Stimulated activated CD4-positive, alpha-beta T cell treated with anti-CD3 and anti-CD28 coated beads, Interleukin-4, amount 100 ng/mL, for 24 hours (primary cell): ENCODE data around the gene PHF3.
"Not testable (repeated sequence)": the region's sequence is repeated elsewhere in the genome, so short reads cannot be mapped to it uniquely, and the experiment has no call there.

ENCODE experiments used
- DNase-seq: peaks from one replicate; pipeline ENCODE4 v3.0.0-alpha.2; 2020

Gene PHF3

GRCh38 chr6:63709148-63709547 is 73.5 kb downstream of the PHF3 start:
- no peak for DNase-seq

GRCh38 chr6:63713332-63713731 is 77.7 kb downstream of the PHF3 start:
- no peak for DNase-seq

GRCh38 chr6:63714091-63714490 is 78.5 kb downstream of the PHF3 start:
- DNase-seq: no peak

GRCh38 chr6:63716169-63716568 is 80.6 kb downstream of the PHF3 start:
- no peak for DNase-seq

- no peak for DNase-seq
Observed at GRCh38 chr6:63721181-63721580, 85.6 kb downstream of the PHF3 start.

GRCh38 chr6:63724721-63725120 is 89.1 kb downstream of the PHF3 start:
- no peak for DNase-seq

- no peak for DNase-seq
Observed at GRCh38 chr6:63730311-63730710, 94.7 kb downstream of the PHF3 start.

GRCh38 chr6:63731930-63732329 is 96.3 kb downstream of the PHF3 start:
- no peak for DNase-seq

- no peak for DNase-seq
Observed at GRCh38 chr6:63732336-63732735, 96.7 kb downstream of the PHF3 start.

GRCh38 chr6:63734923-63735322 is 99.3 kb downstream of the PHF3 start:
- DNase-seq: no peak

- not testable (repeated sequence) for DNase-seq
Observed at GRCh38 chr6:63738190-63738589, 102.6 kb downstream of the PHF3 start.

- no peak for DNase-seq
Observed at GRCh38 chr6:63739094-63739687, 103.6 kb downstream of the PHF3 start.

GRCh38 chr6:63740709-63741108 is 105.1 kb downstream of the PHF3 start:
- no peak for DNase-seq

- no peak for DNase-seq
Observed at GRCh38 chr6:63742060-63742459, 106.5 kb downstream of the PHF3 start.

- no peak for DNase-seq
Observed at GRCh38 chr6:63743691-63744090, 108.1 kb downstream of the PHF3 start.

GRCh38 chr6:63744810-63745209 is 109.2 kb downstream of the PHF3 start:
- no peak for DNase-seq

- no peak for DNase-seq
Observed at GRCh38 chr6:63745784-63746183, 110.2 kb downstream of the PHF3 start.

- no peak for DNase-seq
Observed at GRCh38 chr6:63750400-63750799, 114.8 kb downstream of the PHF3 start.

GRCh38 chr6:63757275-63757674 is 121.7 kb downstream of the PHF3 start:
- not testable (repeated sequence) for DNase-seq

GRCh38 chr6:63757826-63758225 is 122.2 kb downstream of the PHF3 start:
- no peak for DNase-seq

GRCh38 chr6:63759605-63760105 is 124.1 kb downstream of the PHF3 start:
- no peak for DNase-seq

GRCh38 chr6:63760199-63760598 is 124.6 kb downstream of the PHF3 start:
- no peak for DNase-seq

GRCh38 chr6:63764318-63764916 is 128.8 kb downstream of the PHF3 start:
- DNase-seq: no peak
